ENCODE data around the gene MEX3D. TPM values are rescaled to one million over a fixed set of nuclear protein-coding genes. Genes with fewer than 3 reads are reported as not detected.

MEX3D gene
- total RNA-seq, 4 donors from 2014 or later: 18.8 to 47.8 (median 28.7) TPM

DNA sequence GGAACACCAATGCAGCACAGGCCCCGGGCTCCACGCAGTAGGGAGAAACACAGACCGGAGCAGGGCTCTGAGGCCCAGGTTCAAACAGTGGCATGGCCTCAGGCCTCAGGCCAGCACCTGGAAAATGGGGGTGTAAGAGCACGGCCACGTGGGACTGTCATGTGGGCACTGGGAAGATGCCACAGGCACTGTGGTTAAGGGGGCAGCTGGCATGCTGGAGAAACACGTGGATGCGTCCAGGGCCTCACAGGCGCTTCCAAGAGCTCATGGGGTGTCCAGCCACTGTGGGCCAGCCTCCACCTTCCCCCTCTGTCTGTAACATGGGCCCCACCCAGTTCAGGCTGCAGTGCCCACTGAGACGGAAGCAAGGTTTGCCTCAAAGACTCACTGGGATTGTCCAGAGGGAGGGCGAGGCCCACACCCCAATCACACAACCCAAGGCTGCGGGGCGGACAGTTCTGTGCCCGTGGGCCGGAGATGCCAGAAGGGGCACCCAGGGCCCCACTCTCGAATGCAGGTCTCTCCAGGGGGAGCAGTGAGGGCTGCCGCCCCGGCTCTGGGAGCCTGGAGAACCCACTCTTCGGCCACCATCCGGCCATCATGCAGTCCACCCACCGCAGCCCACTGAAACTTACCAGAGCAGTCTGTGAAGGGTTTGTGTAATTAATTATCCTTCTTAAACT is 30.8 kb upstream of the MEX3D start:
- Histone ChIP-seq H3K27ac (no peak overlapping the region), H3K36me3 (peaks cover 0 to 64% of the 10 kb centered on the region in 2 donors), H3K27me3 (no peaks in the 10 kb centered on the region), H3K4me3 (no peak overlapping the region), H3K9me3 (no peaks in the 10 kb centered on the region), H3K4me1 (peaks cover 0 to 41% (median 7%) of the 10 kb centered on the region in 3 donors)
- TF ChIP-seq EP300 (IDR thresholded peaks at IDR 0.05) (no peak), POLR2AphosphoS5 (IDR thresholded peaks at IDR 0.05) (no peak), POLR2A (IDR thresholded peaks at IDR 0.05) (no peak)
- TF ChIP-seq, protein P1, sequence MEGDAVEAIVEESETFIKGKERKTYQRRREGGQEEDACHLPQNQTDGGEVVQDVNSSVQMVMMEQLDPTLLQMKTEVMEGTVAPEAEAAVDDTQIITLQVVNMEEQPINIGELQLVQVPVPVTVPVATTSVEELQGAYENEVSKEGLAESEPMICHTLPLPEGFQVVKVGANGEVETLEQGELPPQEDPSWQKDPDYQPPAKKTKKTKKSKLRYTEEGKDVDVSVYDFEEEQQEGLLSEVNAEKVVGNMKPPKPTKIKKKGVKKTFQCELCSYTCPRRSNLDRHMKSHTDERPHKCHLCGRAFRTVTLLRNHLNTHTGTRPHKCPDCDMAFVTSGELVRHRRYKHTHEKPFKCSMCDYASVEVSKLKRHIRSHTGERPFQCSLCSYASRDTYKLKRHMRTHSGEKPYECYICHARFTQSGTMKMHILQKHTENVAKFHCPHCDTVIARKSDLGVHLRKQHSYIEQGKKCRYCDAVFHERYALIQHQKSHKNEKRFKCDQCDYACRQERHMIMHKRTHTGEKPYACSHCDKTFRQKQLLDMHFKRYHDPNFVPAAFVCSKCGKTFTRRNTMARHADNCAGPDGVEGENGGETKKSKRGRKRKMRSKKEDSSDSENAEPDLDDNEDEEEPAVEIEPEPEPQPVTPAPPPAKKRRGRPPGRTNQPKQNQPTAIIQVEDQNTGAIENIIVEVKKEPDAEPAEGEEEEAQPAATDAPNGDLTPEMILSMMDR (IDR thresholded peaks at IDR 0.05): no peak
- no peak for ATAC-seq
- 94 to 100% methylated on average over 2 to 3 of the region's 20 CpGs for WGBS, 2 donors (ENCODE audit: low coverage in 1 of 2)

DNA sequence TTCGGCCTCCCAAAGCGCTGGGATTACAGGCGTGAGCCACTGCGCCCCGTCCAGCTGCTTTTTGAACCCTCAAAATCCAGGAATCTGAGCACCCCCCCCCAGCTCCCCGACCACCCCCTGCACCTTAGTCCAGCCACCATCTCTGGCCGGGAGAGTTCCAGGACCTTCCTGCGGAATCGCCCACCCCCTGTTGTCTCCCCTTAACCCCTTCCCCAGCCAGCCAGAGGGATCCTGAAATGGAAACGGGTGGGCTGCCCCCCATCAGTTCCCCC is 25.3 kb upstream of the MEX3D start:
- WGBS, 2 donors (ENCODE audit: low coverage in 1 of 2): no CpG with 5 or more reads among the region's 10 CpGs
- no peak for ATAC-seq

DNA sequence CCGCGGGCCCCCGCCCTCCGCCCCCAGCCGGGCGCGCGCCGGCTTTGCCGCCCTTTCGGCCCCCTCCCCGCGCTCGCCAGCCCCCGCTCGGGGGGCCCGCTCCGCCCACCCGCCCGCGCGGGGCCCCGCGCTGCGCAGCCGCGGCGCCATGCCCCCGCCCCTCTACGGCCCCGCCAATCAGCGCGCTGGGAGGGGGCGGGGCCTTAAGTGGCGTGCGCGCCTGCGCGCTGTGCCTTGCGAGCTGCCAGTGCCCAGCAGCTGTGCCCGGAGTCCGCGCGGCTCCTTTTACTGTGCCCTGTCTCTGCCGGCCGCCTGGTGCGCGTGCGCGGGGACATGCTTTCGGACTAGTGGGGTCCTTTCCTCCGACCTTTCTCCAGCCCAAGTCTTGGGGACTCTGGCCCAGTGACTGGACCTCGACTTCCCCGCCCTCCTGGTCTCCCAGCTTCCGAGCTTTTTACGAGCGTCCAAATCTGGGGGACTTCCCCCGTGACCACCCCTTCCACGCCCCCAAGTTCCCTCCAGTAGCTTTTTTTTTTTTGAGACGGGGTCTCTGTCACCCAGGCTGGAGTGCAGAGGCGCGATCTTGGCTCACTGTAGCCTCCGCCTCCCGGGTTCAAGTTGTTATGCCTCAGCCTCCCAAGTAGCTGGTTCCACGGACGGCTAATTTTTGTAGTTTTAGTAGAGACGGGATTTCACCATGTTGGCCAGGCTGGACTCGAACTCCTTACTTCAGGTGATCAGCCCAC is 24.8 kb upstream of the MEX3D start, which contains the start of gene MBD3:
Gene MBD3, minus strand, starts transcription at position 111 of the 746 bp plus-strand sequence. CDS start 234 bp downstream, outside the sequence.
- peak; percentile 96 for ATAC-seq

More for the DNA sequence above, 25.3 kb upstream of the MEX3D start:
- peaks cover 0 to 36% of the 10 kb centered on the region in 2 donors for H3K36me3 ChIP-seq
- H3K27ac ChIP-seq: peak overlapping the region in 3 of 4 donors; percentile 97 to 100 (median 97)
- H3K4me3 ChIP-seq: peak overlapping the region; percentile 48 to 73
- TF ChIP-seq, protein P1 (IDR thresholded peaks at IDR 0.05): no peak
- TF ChIP-seq EP300 (IDR thresholded peaks at IDR 0.05) (no peak), POLR2A (IDR thresholded peaks at IDR 0.05) (no peak), POLR2AphosphoS5 (IDR thresholded peaks at IDR 0.05) (no peak)
- no peaks in the 10 kb centered on the region for H3K27me3 ChIP-seq
- peaks cover 0 to 35% (median 15%) of the 10 kb centered on the region in 3 donors for H3K4me1 ChIP-seq
- no peaks in the 10 kb centered on the region for H3K9me3 ChIP-seq

DNA sequence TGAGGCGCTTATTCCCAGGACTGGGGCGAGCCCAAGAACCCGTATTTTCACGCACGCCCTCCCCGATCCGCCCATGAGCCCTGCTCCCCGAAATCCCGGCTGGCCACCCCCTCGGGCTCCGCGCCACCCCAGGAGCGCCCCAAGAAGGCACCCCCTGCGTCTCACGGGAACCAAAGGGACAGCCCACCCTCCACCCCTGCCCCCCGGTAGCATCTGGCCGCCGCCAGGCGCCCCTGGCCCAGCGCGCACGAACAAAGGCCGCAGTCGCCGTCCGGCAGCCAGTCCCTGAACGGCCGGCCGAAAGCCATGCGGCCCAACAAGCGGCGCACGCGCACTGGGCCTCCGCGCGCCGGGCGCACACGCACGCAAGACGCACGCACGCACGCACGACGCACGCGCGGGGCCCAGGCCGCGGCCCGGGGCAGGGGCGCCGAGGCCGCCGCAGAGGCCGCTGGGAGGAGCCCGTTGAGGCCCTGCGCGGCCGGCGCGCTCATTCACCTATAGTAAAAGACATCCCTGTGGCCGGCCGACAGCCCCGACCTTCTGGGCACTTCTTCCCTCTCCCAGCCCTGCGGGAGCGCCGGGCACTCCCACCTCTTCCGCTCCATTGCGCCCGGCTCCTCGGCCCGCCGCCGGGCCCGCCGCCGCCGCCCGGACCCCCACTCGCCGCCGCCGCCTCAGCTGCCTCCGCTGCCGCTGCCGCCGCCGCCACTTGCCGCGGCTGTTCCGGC is 24.1 kb upstream of the MEX3D start:
- Histone ChIP-seq H3K9me3 (no peaks in the 10 kb centered on the region), H3K27me3 (no peaks in the 10 kb centered on the region), H3K27ac (peak overlapping the region; percentile 88 to 100 (median 97)), H3K4me1 (peaks cover 0 to 35% (median 15%) of the 10 kb centered on the region in 3 donors), H3K4me3 (peak overlapping the region; percentile 73 to 93), H3K36me3 (peaks cover 0 to 24% of the 10 kb centered on the region in 2 donors)
- WGBS, 2 donors (ENCODE audit: low coverage in 1 of 2): 0% methylated on average over 2 of the region's 94 CpGs; no CpG with 5 or more reads in 1 of the 2 donors
- peak; percentile 92 for ATAC-seq
- TF ChIP-seq, protein P1 (IDR thresholded peaks at IDR 0.05): no peak
- TF ChIP-seq POLR2A (IDR thresholded peaks at IDR 0.05) (peak; percentile 65 to 84), POLR2AphosphoS5 (IDR thresholded peaks at IDR 0.05) (peak; percentile 72)

More for the DNA sequence above, 24.8 kb upstream of the MEX3D start, which contains the start of gene MBD3:
- 0 to 4% methylated on average over 4 to 5 of the region's 68 CpGs for WGBS, 2 donors (ENCODE audit: low coverage in 1 of 2)
- H3K9me3 ChIP-seq: no peaks in the 10 kb centered on the region
- TF ChIP-seq POLR2A (IDR thresholded peaks at IDR 0.05) (no peak), POLR2AphosphoS5 (IDR thresholded peaks at IDR 0.05) (peak; percentile 40), EP300 (IDR thresholded peaks at IDR 0.05) (no peak)
- TF ChIP-seq, protein P1 (IDR thresholded peaks at IDR 0.05): peak in 3 of 4 experiments; percentile 10 to 47 (median 39)
- H3K36me3 ChIP-seq: peaks cover 0 to 31% of the 10 kb centered on the region in 2 donors
- no peaks in the 10 kb centered on the region for H3K27me3 ChIP-seq
- peak within 1 kb of the TSS; percentile 73 to 93 for H3K4me3 ChIP-seq
- peak within 1 kb of the TSS; percentile 88 to 100 (median 97) for H3K27ac ChIP-seq
- peaks cover 0 to 35% (median 15%) of the 10 kb centered on the region in 3 donors for H3K4me1 ChIP-seq

All from gastroesophageal sphincter (tissue), 4 donors.